GM18499 (cell line): ENCODE results near the gene TFF2.

ENCODE experiments used
- ATAC-seq: cut with Tn5 transposase; IDR thresholded peaks from one replicate; pipeline ENCODE4 v1.9.1; 2021; ENCODE audit warnings: moderate number of reproducible peaks; ENCODE audit not compliant: insufficient read depth, unreplicated experiment

TFF2 gene

GRCh38 chr21:42350927-42351426 is at the start of gene TFF2:
Gene TFF2, minus strand, starts transcription at chr21:42350994. Its CDS starts 37 bp downstream, at chr21:42350957.
- ATAC-seq, result no peak

- ATAC-seq, result no peak
Measured at GRCh38 chr21:42400525-42400924, 49.7 kb upstream of the TFF2 start.

- ATAC-seq, result no peak
Measured at GRCh38 chr21:42398436-42399028, 47.7 kb upstream of the TFF2 start.

- ATAC-seq, result no peak
Measured at GRCh38 chr21:42397746-42398394, 47.1 kb upstream of the TFF2 start.

- no peak for ATAC-seq
Measured at GRCh38 chr21:42396799-42397745, 46.3 kb upstream of the TFF2 start.

- no peak for ATAC-seq
Measured at GRCh38 chr21:42395905-42396651, 45.3 kb upstream of the TFF2 start, which contains the start of gene TMPRSS3. Gene TMPRSS3, minus strand, starts transcription at chr21:42396052. Its CDS starts 635 bp downstream, at chr21:42395417.

GRCh38 chr21:42395302-42395701 is 44.5 kb upstream of the TFF2 start:
- ATAC-seq, result no peak

GRCh38 chr21:42393443-42393950 is 42.7 kb upstream of the TFF2 start:
- no peak for ATAC-seq

GRCh38 chr21:42392731-42393442 is 42.1 kb upstream of the TFF2 start:
- ATAC-seq, result peak; percentile 71

GRCh38 chr21:42391297-42391696 is 40.5 kb upstream of the TFF2 start:
- ATAC-seq, result no peak

- no peak for ATAC-seq
Measured at GRCh38 chr21:42390696-42391095, 39.9 kb upstream of the TFF2 start.

- no peak for ATAC-seq
Measured at GRCh38 chr21:42390193-42390592, 39.4 kb upstream of the TFF2 start.

GRCh38 chr21:42389449-42389835 is 38.6 kb upstream of the TFF2 start:
- ATAC-seq, result no peak

GRCh38 chr21:42388740-42389448 is 38.1 kb upstream of the TFF2 start:
- ATAC-seq, result no peak

- ATAC-seq, result no peak
Measured at GRCh38 chr21:42387843-42388340, 37.1 kb upstream of the TFF2 start.

GRCh38 chr21:42387164-42387563 is 36.4 kb upstream of the TFF2 start:
- no peak for ATAC-seq

- no peak for ATAC-seq
Measured at GRCh38 chr21:42386034-42386591, 35.3 kb upstream of the TFF2 start.

- no peak for ATAC-seq
Measured at GRCh38 chr21:42385619-42386018, 34.8 kb upstream of the TFF2 start.
